ENCODE data around the gene PIK3C2G.

Gene PIK3C2G

DNA sequence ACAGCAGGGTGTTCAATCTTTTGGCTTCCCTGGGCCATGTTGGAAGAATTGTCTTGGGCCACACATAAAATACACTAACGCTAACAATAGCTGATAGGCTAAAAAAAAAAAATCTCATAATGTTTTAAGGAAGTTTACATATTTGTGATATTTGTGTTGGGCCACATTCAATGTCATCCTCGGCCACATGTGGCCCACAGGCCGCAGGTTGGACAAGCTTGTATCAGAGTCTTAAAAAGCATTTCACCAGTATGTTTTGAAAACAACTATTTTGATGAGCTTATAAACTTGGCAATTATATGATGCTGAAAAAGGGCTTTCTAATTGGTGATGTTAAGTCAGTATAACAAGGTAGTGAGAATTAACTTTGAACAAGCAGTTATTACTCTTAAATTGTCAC, 78.9 kb downstream of the PIK3C2G start:
- Mint-ChIP-seq H3K27me3 (no peaks in the 10 kb centered on the region), H3K9me3 (peaks cover 4% of the 10 kb centered on the region), H3K4me1 (ENCODE audit: low read depth) (no peaks in the 10 kb centered on the region), H3K27ac (no peak overlapping the region), H3K4me3 (no peak overlapping the region), H3K36me3 (ENCODE audit: low read depth) (no peaks in the 10 kb centered on the region)
- intact Hi-C loops (cut with micrococcal nuclease), result no loop called here

DNA sequence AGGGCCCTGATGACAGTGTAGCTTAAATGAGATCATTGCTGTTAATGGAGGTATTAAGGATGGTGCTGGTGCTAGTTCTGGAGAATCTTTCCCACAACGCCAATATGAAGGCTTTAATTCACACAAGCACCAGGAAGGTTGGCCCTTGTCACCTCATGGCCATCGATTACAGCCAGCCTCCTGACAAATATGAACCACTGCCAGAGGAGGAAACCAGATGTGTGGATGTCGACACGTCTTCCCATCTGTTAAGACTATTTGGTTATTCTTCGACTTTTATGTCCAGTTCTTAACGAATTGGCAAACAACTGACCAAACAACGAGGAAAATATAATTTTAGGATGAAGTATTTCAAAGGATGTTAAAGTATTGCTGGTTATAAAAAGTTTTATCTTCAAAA, 79.5 kb downstream of the PIK3C2G start:
- Mint-ChIP-seq H3K36me3 (ENCODE audit: low read depth) (no peaks in the 10 kb centered on the region), H3K4me3 (no peak overlapping the region), H3K27me3 (no peaks in the 10 kb centered on the region), H3K4me1 (ENCODE audit: low read depth) (no peaks in the 10 kb centered on the region), H3K27ac (no peak overlapping the region), H3K9me3 (no peaks in the 10 kb centered on the region)
- intact Hi-C loops (cut with micrococcal nuclease), result no loop called here

DNA sequence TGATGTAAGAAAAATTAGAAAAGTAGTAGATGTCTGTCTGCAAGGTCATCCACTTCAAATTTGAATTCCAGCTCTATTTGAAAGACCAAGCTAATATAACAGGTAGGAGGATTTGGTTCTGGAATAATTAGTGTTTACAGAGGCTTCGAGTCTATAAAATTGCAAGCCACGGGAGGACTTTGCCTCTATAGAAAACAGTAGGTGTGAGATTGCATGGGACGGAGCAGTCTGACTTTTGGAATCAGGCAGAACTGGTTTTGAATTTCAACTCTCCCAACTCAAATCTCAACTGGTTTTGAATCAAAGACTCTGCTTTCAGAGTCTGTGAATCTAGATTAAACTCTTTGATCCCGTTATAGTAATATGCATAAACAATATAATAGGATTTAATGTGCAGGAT, 82.4 kb downstream of the PIK3C2G start:
- Mint-ChIP-seq H3K4me3 (no peak overlapping the region), H3K27ac (no peak overlapping the region), H3K36me3 (ENCODE audit: low read depth) (no peaks in the 10 kb centered on the region), H3K27me3 (no peaks in the 10 kb centered on the region), H3K4me1 (ENCODE audit: low read depth) (no peaks in the 10 kb centered on the region), H3K9me3 (no peaks in the 10 kb centered on the region)
- intact Hi-C loops (cut with micrococcal nuclease), result no loop called here

DNA sequence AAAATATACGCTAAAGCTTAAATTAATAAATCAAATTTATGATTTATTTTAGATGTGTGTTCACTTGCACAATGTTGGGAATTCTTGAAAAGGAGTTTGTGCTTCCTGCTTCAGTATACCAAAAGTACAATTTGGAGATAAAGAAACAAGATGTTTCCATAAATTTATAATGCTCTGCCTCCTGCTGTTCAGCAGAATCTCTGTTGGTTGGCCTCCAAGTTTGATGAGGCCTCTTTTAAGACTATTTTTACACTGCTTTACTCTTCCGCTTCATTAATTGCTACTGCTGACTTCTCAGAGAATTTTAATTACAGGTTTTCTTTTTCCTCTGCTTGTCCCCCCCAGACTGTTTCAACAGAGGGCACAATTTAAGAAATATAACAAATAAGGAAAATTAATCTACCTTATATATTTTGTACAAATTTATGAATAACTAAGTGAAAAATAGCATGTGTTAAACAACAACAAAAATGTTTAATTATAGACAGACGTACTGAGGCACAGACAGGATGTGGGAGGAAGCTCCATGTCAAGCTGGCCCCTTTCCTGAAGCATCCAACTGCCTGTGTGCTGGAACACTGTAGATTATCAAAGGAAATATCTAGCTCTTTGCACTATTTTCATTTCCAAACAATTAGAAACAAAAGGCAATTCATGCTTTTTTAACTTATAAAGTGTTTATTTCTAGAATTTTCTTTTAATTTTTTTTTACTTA, 83.9 kb downstream of the PIK3C2G start:
- H3K36me3 Mint-ChIP-seq (ENCODE audit: low read depth), result no peaks in the 10 kb centered on the region
- no peaks in the 10 kb centered on the region for H3K9me3 Mint-ChIP-seq
- H3K4me1 Mint-ChIP-seq (ENCODE audit: low read depth), result no peaks in the 10 kb centered on the region

DNA sequence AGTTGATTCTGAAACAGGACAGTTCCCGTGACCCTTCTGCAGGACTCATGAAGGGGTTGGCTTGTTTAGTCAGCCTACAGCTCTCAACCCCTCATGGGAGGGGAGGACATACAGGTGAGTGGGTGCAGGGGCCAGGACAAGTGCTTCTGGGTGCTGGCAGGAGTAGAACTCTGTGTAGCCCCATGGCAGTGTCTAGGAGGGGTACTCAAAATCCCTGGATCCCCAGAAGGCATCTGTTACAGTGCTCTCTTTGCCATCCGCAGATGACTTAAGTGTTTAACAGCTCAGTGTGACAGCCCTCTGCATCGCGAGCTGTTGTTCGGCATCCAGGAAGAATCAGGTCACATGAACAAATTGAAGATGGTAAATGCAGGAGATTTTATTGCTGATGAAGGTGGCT, 91.0 kb downstream of the PIK3C2G start:
- no peaks in the 10 kb centered on the region for H3K27me3 Mint-ChIP-seq
- H3K27ac Mint-ChIP-seq, result no peak overlapping the region
- H3K4me3 Mint-ChIP-seq, result no peak overlapping the region
- H3K4me1 Mint-ChIP-seq (ENCODE audit: low read depth), result no peaks in the 10 kb centered on the region
- H3K9me3 Mint-ChIP-seq, result peaks cover 46% of the 10 kb centered on the region
- intact Hi-C loops (cut with micrococcal nuclease), result no loop called here
- no peaks in the 10 kb centered on the region for H3K36me3 Mint-ChIP-seq (ENCODE audit: low read depth)

More for the DNA sequence above, 83.9 kb downstream of the PIK3C2G start:
- no peak overlapping the region for H3K4me3 Mint-ChIP-seq
- no peaks in the 10 kb centered on the region for H3K27me3 Mint-ChIP-seq
- H3K27ac Mint-ChIP-seq, result no peak overlapping the region
- intact Hi-C loops (cut with micrococcal nuclease), result no loop called here

DNA sequence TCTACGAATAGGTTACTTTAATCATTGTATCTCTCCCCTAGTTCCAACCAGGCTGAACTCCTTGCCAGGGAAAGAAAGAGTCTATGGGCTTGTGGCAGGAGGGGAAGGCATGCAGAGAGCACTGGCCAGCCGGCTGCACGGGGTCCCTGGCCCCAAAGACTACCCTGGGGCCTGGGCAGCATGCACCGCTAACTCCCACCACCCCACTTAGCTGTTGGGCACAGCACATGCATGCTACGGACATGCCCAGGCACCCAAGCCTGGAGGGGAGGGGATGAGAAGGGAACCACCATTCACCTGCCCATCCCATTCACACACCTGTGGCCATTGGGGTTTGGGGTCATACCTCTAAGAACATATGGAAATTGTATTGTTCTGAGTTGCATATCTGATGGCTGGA, 94.1 kb downstream of the PIK3C2G start:
- Mint-ChIP-seq H3K27me3 (no peaks in the 10 kb centered on the region), H3K4me1 (ENCODE audit: low read depth) (no peaks in the 10 kb centered on the region), H3K9me3 (peaks cover 46% of the 10 kb centered on the region), H3K27ac (no peak overlapping the region), H3K36me3 (ENCODE audit: low read depth) (no peaks in the 10 kb centered on the region), H3K4me3 (no peak overlapping the region)
- intact Hi-C loops (cut with micrococcal nuclease), result no loop called here

DNA sequence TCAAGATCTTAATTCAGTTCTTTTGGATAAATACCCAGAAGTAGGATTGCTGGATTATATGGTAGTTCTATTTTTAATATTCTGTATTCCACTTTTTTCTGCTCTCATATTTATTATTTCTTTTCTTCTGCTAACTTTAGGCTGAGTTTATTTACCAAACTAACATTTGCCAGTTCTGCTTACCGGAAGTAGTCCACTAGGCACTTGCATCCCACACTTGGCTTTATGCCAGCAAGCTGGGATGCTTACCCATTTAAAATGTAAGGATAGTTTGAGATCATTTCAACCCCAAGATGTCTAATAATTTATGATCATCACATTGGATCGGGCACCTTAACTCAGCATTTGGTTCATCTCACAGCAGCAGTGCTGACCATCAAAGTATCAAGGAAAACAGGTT, 96.8 kb downstream of the PIK3C2G start:
- no peaks in the 10 kb centered on the region for H3K36me3 Mint-ChIP-seq (ENCODE audit: low read depth)
- peaks cover 47% of the 10 kb centered on the region for H3K9me3 Mint-ChIP-seq
- intact Hi-C loops (cut with micrococcal nuclease), result no loop called here

DNA sequence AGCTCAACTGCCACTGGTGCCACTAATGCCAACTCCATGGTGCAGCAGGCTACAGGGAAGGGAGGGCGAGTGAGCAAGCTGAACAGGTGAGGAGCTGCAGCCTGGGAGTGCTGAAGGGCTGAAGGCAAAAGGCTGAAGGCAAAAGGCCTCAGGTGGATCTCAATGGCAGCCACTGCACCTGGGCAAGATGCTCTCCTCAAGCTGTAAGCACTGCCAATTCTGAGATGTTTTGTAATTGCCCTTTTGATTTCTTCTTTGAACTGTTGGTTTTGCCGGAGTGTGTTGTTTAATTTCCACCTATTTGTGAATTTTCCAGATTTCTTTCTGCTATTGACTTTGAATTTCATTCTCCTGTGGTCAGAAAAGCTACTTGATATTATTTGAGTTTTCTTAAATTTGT, 97.6 kb downstream of the PIK3C2G start:
- no peaks in the 10 kb centered on the region for H3K4me1 Mint-ChIP-seq (ENCODE audit: low read depth)
- no peak overlapping the region for H3K27ac Mint-ChIP-seq
- H3K9me3 Mint-ChIP-seq, result peaks cover 44% of the 10 kb centered on the region
- H3K36me3 Mint-ChIP-seq (ENCODE audit: low read depth), result no peaks in the 10 kb centered on the region
- H3K27me3 Mint-ChIP-seq, result no peaks in the 10 kb centered on the region
- intact Hi-C loops (cut with micrococcal nuclease), result no loop called here
- no peak overlapping the region for H3K4me3 Mint-ChIP-seq

More for the DNA sequence above, 96.8 kb downstream of the PIK3C2G start:
- no peak overlapping the region for H3K4me3 Mint-ChIP-seq
- H3K4me1 Mint-ChIP-seq (ENCODE audit: low read depth), result no peaks in the 10 kb centered on the region
- no peak overlapping the region for H3K27ac Mint-ChIP-seq
- H3K27me3 Mint-ChIP-seq, result no peaks in the 10 kb centered on the region

DNA sequence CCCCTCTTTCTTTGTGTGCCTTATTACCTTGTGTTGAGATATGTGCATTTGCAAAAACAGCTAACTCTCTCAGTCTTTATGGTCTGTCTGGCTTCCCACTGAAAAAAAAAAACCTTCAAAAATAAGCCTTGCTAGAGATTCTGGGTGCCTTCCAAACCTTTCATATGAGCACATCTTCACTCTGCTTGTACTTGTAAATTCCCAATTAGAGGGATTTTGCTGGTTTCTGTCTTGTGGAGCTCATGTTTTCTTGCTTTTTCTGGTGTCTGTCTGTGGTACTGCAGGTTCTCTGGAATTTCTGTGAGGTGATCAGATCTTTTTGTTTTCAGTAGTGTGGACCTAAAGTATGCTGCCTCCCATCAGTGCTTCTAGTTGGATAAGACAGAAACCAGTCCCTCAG, 100.1 kb downstream of the PIK3C2G start:
- Mint-ChIP-seq H3K27me3 (no peaks in the 10 kb centered on the region), H3K4me3 (no peak overlapping the region), H3K9me3 (peaks cover 38% of the 10 kb centered on the region), H3K4me1 (ENCODE audit: low read depth) (no peaks in the 10 kb centered on the region), H3K36me3 (ENCODE audit: low read depth) (no peaks in the 10 kb centered on the region), H3K27ac (no peak overlapping the region)
- intact Hi-C loops (cut with micrococcal nuclease), result no loop called here

DNA sequence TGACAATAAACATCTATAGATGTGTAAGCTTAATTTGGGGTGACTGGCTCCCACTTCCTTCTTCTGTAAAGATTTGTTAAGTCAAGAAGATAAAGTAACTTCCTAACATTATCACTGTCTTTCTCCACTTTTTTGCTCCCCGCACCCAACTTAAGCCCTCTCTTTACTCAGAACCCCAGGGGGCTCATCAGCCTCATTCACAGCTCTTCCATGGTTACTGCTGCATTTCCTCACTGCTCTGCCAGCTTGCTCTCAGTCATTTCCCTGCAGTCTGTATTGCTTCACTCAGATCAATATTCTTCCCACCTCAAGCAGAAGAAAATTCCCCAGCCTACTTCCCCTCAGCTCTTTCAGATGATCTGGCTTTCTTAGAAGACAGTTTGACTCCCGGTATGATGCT, 102.0 kb downstream of the PIK3C2G start:
- H3K27me3 Mint-ChIP-seq, result no peaks in the 10 kb centered on the region
- no peak overlapping the region for H3K4me3 Mint-ChIP-seq
- peaks cover 35% of the 10 kb centered on the region for H3K9me3 Mint-ChIP-seq
- no peaks in the 10 kb centered on the region for H3K36me3 Mint-ChIP-seq (ENCODE audit: low read depth)
- H3K4me1 Mint-ChIP-seq (ENCODE audit: low read depth), result no peaks in the 10 kb centered on the region
- intact Hi-C loops (cut with micrococcal nuclease), result no loop called here
- H3K27ac Mint-ChIP-seq, result no peak overlapping the region

DNA sequence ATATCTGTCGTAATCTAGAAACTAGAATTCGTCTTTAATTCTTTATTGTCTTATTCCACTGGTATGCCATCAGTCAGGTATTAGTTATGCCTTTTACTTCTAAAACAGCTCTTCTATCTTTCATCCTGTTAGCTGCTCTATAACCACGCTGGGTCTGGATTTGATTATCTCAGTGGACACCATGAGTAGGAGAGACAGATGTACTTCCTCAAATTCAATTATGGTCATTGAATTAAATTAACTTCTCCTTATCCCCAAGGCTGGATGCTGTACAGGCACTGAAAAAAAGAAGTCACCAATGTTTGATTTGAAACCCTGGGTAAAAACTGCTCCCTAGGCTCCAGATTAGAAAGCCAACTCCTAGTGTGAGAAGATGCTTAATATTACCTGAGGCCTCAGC, 107.3 kb downstream of the PIK3C2G start:
- peaks cover 44% of the 10 kb centered on the region for H3K9me3 Mint-ChIP-seq
- H3K27me3 Mint-ChIP-seq, result no peaks in the 10 kb centered on the region
- no peak overlapping the region for H3K27ac Mint-ChIP-seq
- intact Hi-C loops (cut with micrococcal nuclease), result no loop called here
- H3K36me3 Mint-ChIP-seq (ENCODE audit: low read depth), result no peaks in the 10 kb centered on the region
- no peak overlapping the region for H3K4me3 Mint-ChIP-seq
- H3K4me1 Mint-ChIP-seq (ENCODE audit: low read depth), result no peaks in the 10 kb centered on the region

DNA sequence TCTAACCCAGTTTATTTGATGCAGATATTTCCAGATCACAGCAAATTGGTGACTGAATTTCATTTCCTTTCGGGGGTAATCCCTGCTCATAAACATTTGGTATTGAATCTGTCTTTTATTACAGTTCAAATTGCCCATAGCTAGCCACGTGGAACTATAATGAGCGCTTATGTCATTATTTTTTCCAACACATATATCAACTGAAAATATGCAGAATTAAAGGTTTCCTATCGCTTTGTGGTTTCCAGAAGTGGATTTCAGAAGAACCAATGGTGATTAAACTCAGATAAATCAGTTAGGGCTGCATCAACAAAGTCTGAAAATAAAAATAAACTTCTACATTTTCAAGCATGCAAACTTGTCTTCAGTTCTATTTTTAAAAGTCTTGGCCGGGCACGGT, 111.9 kb downstream of the PIK3C2G start:
- intact Hi-C loops (cut with micrococcal nuclease), result no loop called here
- H3K27me3 Mint-ChIP-seq, result no peaks in the 10 kb centered on the region
- no peaks in the 10 kb centered on the region for H3K4me1 Mint-ChIP-seq (ENCODE audit: low read depth)
- no peak overlapping the region for H3K27ac Mint-ChIP-seq
- H3K36me3 Mint-ChIP-seq (ENCODE audit: low read depth), result no peaks in the 10 kb centered on the region
- no peak overlapping the region for H3K4me3 Mint-ChIP-seq
- peaks cover 45% of the 10 kb centered on the region for H3K9me3 Mint-ChIP-seq

DNA sequence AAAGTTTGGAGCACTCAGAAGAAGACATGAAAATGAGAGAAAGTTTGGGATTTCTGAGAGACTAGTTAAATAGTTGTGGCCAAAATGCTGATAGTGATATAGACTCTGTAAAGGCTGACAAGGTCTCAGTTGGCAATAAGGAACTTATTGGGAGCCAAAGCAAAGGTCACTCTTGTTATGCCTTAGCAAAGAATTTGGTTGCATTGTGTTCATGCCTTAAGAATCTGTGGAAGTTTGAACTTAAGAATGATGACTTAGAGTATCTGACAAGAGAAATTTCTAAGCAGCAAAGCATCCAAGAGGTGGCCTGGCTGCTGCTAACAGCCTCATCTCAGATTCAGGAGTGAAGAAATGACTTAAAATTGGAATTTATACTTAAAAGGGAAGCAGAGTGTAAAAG, 113.8 kb downstream of the PIK3C2G start:
- H3K36me3 Mint-ChIP-seq (ENCODE audit: low read depth), result no peaks in the 10 kb centered on the region
- no peaks in the 10 kb centered on the region for H3K27me3 Mint-ChIP-seq
- no peak overlapping the region for H3K27ac Mint-ChIP-seq
- intact Hi-C loops (cut with micrococcal nuclease), result no loop called here
- H3K4me3 Mint-ChIP-seq, result no peak overlapping the region
- H3K4me1 Mint-ChIP-seq (ENCODE audit: low read depth), result no peaks in the 10 kb centered on the region
- peaks cover 32% of the 10 kb centered on the region for H3K9me3 Mint-ChIP-seq

DNA sequence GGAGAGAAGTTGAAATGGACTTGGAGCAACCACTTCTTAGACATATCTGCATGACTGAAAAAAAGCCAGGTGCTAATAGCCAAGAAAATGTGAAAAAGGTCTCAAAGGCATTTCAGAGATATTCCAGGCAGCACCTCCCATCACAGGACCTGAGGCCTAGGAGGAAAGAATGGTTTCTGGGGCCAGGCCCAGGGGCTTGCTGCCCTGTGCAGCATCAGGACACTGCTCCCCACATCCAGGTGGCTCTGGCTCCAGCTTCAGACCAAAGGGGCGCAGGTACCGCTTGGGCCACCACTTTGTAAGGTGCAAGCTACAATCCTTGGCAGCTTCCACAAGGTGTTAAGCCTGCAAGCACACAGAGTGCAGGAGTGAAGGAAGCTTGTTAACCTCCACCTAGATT, 114.3 kb downstream of the PIK3C2G start:
- Mint-ChIP-seq H3K27me3 (no peaks in the 10 kb centered on the region), H3K4me3 (no peak overlapping the region), H3K27ac (no peak overlapping the region), H3K9me3 (peaks cover 28% of the 10 kb centered on the region), H3K4me1 (ENCODE audit: low read depth) (no peaks in the 10 kb centered on the region), H3K36me3 (ENCODE audit: low read depth) (no peaks in the 10 kb centered on the region)
- intact Hi-C loops (cut with micrococcal nuclease), result no loop called here

DNA sequence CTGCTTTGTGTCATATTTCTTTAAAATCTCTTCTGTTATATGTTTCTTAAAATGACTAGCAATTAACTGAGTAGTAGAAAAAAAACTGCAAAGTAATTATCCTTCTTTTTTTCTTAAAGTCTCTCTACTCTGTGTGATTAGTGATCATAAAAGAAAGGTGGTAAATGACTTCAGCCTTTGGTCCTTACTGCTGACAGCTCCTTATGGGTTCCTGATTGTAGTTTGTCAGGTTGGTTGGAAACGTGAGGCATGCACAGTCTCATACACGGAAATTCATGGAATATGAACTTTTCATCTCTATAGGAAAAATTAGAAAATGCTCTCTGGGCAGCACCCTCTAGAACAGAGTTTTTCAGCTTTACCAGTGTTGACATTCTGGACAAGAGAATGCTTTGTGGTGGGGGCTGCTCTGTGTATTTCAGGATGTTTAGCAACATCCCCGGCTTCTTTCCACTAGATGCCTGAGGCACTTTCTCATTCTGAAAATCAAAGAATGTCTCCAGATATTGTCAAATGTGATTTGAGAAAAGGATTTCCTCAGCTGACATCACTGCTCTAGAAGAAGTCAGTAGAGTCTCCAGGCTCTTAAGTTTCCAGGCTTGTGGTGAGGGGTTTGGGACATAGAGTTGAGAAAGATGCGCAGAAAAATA, 121.0 kb downstream of the PIK3C2G start:
- Mint-ChIP-seq H3K4me1 (ENCODE audit: low read depth) (no peaks in the 10 kb centered on the region), H3K9me3 (peaks cover 14% of the 10 kb centered on the region), H3K4me3 (no peak overlapping the region), H3K27me3 (no peaks in the 10 kb centered on the region), H3K27ac (no peak overlapping the region), H3K36me3 (ENCODE audit: low read depth) (no peaks in the 10 kb centered on the region)
- intact Hi-C loops (cut with micrococcal nuclease), result no loop called here

Data from dendritic cell treated with granulocyte-macrophage colony-stimulating factor and Interleukin-4, amounts not matched to agents 40 ng/mL and 50 ng/mL, for 4 days (primary cell).